ENCODE measurements around the gene BORCS8. TPM values are rescaled to one million over a fixed set of nuclear protein-coding genes. Genes with fewer than 3 reads are reported as not detected.
A peak's percentile ranks its signal among the peaks of the same experiment; 100 is the strongest.

The BORCS8 gene
- total and polyA plus RNA-seq, 2 of the 13 experiments (the other 11 are each of a cell fraction or from before 2014, with no cell fraction given), result 9.6 to 13.3 TPM

DNA sequence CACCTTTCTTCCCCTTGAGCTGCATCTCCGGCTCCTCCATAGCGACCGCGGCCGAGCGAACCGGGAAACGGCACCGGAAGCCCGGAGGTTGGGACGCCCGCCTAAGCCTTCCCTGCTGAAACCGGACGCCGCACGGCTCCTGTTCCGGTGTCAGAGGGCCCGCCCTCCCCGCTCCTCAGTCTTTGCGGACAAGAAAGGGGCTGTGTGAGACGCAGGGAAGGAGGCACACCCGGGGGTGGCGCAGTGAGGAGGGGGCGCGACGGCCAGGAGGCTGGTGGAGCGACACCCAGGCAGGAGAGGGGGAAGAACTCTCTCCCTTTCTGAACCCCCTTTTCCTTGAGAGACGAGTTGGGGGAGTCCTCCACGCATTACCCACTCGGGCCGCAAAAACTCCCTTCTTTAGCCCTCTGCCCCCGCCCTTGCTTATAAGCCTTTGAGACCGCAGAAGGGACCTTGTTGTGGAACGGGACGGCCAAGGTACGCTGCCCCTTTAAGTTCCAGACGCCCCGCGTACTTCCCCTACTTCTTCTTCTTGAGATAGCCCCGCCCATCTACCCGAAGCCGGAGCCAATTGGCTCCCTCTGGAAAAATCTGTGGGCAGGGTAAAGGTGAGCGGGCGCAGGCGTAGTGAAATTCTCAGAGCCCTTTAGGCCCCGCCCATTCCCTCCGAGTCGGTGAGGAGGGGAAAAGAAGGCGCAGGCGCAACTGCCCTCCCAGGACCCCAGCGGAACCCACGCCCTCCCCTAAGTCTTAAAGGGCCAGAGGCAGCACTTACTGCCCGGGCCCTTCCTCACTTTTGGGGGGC lies at the start of gene BORCS8, which contains the start of gene RFXANK (continued):
- TF ChIP-seq DZIP1 (CRISPR knock-in tag; IDR thresholded peaks at IDR 0.05), result peak; percentile 74; the same call in 1 of the 2 replicates
- peak; percentile 46; the same call in 1 of the 2 replicates for TF ChIP-seq ISL2 (CRISPR knock-in tag; IDR thresholded peaks at IDR 0.05)
- TF ChIP-seq POLR2AphosphoS5 (IDR thresholded peaks at IDR 0.05; ENCODE audit: low read depth, low read length), result peak; percentile 29; the same call in 1 of the 2 replicates
- peak; percentile 91 for TF ChIP-seq ZNF747 (CRISPR knock-in tag; IDR thresholded peaks at IDR 0.05; ENCODE audit: borderline replicate concordance)
- TF ChIP-seq THAP9 (CRISPR knock-in tag; IDR thresholded peaks at IDR 0.05; ENCODE audit: borderline replicate concordance), result peak; percentile 88; the same call in 1 of the 2 replicates
- TF ChIP-seq ZNF350 (CRISPR knock-in tag; IDR thresholded peaks at IDR 0.05; ENCODE audit: borderline replicate concordance, low read depth), result peak; percentile 91; the same call in 1 of the 2 replicates
- 0 out of 2 replicates have a peak, but pooled peaks have one; percentile 66 for TF ChIP-seq ZNF720 (CRISPR knock-in tag; IDR thresholded peaks at IDR 0.05)
- no peak for TF ChIP-seq MTF1 (CRISPR knock-in tag; IDR thresholded peaks at IDR 0.05)
- peak; percentile 63; the same call in 1 of the 2 replicates for TF ChIP-seq AKAP8 (CRISPR knock-in tag; IDR thresholded peaks at IDR 0.05)
- TF ChIP-seq MIXL1 (CRISPR knock-in tag; IDR thresholded peaks at IDR 0.05), result 0 out of 2 replicates have a peak, but pooled peaks have one; percentile 58
- TF ChIP-seq, protein P1, sequence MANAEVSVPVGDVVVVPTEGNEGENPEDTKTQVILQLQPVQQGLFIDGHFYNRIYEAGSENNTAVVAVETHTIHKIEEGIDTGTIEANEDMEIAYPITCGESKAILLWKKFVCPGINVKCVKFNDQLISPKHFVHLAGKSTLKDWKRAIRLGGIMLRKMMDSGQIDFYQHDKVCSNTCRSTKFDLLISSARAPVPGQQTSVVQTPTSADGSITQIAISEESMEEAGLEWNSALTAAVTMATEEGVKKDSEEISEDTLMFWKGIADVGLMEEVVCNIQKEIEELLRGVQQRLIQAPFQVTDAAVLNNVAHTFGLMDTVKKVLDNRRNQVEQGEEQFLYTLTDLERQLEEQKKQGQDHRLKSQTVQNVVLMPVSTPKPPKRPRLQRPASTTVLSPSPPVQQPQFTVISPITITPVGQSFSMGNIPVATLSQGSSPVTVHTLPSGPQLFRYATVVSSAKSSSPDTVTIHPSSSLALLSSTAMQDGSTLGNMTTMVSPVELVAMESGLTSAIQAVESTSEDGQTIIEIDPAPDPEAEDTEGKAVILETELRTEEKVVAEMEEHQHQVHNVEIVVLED (CRISPR knock-in tag; IDR thresholded peaks at IDR 0.05; ENCODE audit: borderline replicate concordance), result peak; percentile 65; the same call in 1 of the 2 replicates
- peak; percentile 66 for TF ChIP-seq SALL1 (CRISPR knock-in tag; IDR thresholded peaks at IDR 0.05)
- TF ChIP-seq ZFP1 (CRISPR knock-in tag; IDR thresholded peaks at IDR 0.05), result peak; percentile 65; the same call in 1 of the 2 replicates
- TF ChIP-seq ZNF569 (CRISPR knock-in tag; IDR thresholded peaks at IDR 0.05; ENCODE audit: borderline replicate concordance), result peak; percentile 63; the same call in 1 of the 2 replicates
- TF ChIP-seq ZNF577 (CRISPR knock-in tag; IDR thresholded peaks at IDR 0.05; ENCODE audit: borderline replicate concordance, low read depth), result no peak
- TF ChIP-seq ZNF329 (CRISPR knock-in tag; IDR thresholded peaks at IDR 0.05; ENCODE audit: low read depth), result 0 out of 2 replicates have a peak, but pooled peaks have one; percentile 37
- no peak for TF ChIP-seq PLSCR1 (CRISPR knock-in tag; IDR thresholded peaks at IDR 0.05; ENCODE audit: borderline replicate concordance)
- TF ChIP-seq ZNF614 (CRISPR knock-in tag; IDR thresholded peaks at IDR 0.05; ENCODE audit: borderline replicate concordance), result peak; percentile 80
- peak; percentile 31; the same call in 1 of the 2 replicates for TF ChIP-seq HOMEZ (CRISPR knock-in tag; IDR thresholded peaks at IDR 0.05; ENCODE audit: low read depth)
